ENCODE data around the gene FHIT. TPM values are rescaled to one million over a fixed set of nuclear protein-coding genes. Genes with fewer than 3 reads are reported as not detected.

The FHIT gene
- total RNA-seq, 1 donor from 2014 or later, result 29.9 TPM

- Mint-ChIP-seq H3K27me3 (ENCODE audit: low read depth) (no peaks in the 10 kb centered on the region), H3K36me3 (ENCODE audit: low read depth) (no peaks in the 10 kb centered on the region), H3K9me3 (peaks cover 6% of the 10 kb centered on the region), H3K27ac (no peak overlapping the region), H3K4me3 (ENCODE audit: low read depth) (no peak overlapping the region), H3K4me1 (ENCODE audit: low read depth) (peaks cover 6% of the 10 kb centered on the region)
- intact Hi-C loops (cut with micrococcal nuclease), result no loop called here
- DNase-seq (ENCODE audit: low spot score), result no peak
Observed at GRCh38 chr3:61117045-61117898, 134.0 kb downstream of the FHIT start.

DNA sequence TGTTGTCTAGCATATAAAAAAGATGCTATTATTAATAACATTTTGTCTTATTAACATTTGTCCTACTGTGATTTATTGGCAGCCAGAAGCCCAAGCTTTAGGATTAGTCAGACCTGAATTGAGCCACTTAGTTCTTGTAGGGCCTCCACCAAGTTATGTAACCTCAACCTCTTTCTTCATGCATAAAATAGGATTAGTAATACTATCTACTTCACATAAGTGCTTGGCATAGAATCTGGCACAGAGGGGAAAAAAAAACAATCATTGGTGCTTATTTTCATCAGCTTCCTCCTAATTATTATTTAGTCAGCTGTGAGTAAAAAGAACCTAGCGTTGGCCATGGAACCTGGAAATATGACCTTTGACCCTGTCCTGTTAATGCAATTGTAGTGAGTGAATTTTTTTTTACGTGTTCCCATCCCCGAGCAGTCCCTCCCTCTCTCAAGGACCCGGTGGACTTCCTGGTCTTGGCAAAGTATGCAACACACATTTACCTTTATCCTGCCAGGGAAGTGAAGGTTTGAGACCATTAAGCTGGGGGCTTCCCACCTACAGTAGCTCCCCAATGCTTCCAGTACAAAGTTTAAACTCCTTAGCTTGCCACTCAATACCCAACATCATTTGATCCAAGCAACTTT is 136.8 kb downstream of the FHIT start:
- no peak overlapping the region for H3K4me3 Mint-ChIP-seq (ENCODE audit: low read depth)
- no peaks in the 10 kb centered on the region for H3K36me3 Mint-ChIP-seq (ENCODE audit: low read depth)
- no peaks in the 10 kb centered on the region for H3K9me3 Mint-ChIP-seq
- peaks cover 19% of the 10 kb centered on the region for H3K4me1 Mint-ChIP-seq (ENCODE audit: low read depth)
- DNase-seq (ENCODE audit: low spot score), result no peak
- no peaks in the 10 kb centered on the region for H3K27me3 Mint-ChIP-seq (ENCODE audit: low read depth)
- H3K27ac Mint-ChIP-seq, result no peak overlapping the region
- intact Hi-C loops (cut with micrococcal nuclease), result loop anchor here (5.0 kb wide), 1 partner anchor 138 kb away; the partner anchor contains the start of gene FHIT

DNA sequence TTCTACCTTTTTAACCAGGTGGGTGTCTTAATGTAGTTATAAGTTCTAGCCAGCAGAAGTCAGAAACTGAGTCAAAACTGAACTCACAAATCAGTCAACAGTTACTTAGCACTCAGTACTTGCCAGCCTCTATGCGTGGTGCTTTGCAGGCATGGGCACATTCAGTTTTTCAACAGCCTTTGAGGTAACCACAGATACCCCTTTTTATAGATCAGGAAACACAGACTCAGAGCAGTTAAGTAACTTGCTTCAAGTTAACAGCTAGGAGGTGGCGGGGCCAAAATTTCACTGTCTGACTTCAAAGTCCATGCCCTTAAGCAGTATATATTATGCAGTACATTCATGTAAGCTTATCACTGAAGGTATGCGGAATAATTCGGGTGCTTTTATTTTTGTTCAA is 139.4 kb downstream of the FHIT start:
- Mint-ChIP-seq H3K27ac (no peak overlapping the region), H3K4me1 (ENCODE audit: low read depth) (peaks cover 19% of the 10 kb centered on the region), H3K27me3 (ENCODE audit: low read depth) (no peaks in the 10 kb centered on the region), H3K4me3 (ENCODE audit: low read depth) (no peak overlapping the region), H3K36me3 (ENCODE audit: low read depth) (no peaks in the 10 kb centered on the region), H3K9me3 (no peaks in the 10 kb centered on the region)
- peak; percentile 8 for DNase-seq (ENCODE audit: low spot score)
- intact Hi-C loops (cut with micrococcal nuclease), result loop anchor here (5.0 kb wide), 1 partner anchor 140 kb away; the partner anchor contains the start of gene FHIT

DNA sequence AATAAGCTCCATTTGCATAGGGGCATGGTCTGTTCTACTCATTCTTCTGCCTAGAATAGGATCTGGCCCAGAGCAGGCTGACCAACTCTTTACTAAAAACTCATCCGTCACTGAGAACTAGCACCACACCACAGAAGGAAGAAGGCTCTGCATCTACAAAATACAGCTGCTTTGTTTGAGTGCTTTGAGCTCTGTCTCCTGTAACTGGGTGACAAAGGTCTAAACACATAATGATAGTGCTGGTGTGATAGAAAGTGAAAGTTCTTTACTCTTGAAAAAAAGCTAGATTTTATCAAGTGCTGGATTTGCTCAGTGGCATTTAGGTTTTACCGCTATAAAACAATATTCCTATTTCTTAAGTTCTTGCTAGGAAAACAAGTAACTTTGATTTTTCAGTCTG is 140.7 kb downstream of the FHIT start:
- peak overlapping the region; percentile 30 for H3K27ac Mint-ChIP-seq
- intact Hi-C loops (cut with micrococcal nuclease), result loop anchor here (5.0 kb wide), 1 partner anchor 142 kb away; the partner anchor contains the start of gene FHIT

DNA sequence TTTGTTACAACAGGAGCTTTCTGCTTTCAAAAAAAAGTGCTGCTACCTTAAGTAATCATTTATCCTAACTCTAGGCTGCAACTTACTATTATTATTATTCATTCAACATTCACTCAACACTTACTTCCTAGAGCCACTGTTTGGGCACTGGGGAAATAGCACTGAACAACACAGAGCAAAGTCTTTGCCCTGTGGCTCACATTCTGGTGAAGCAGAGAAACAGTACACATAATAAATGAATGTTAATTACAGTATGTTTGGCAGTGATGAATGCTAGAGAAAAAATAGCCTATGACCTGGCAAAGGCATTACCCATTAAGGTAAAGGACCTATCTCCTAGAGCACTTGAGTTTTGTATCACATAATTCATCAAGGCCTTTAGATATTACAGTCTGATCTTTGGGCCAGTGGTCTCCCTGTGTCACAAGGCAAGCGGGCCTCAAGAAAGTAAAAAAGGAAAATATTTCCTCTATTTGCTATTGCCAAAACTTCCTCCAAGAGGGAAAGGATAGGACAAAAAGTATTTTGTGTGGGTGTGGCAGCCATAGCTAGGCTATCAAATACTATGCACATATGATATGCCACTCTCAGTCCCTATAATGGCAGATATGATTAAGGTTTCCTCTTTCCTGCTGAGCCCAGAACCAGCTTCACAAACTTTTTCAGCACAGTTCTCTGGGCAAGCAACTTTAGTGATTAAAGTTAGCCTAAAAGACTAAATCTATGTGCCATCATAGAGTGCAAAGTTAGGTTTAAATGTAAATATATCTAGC is 142.8 kb downstream of the FHIT start:
- intact Hi-C loops (cut with micrococcal nuclease), result no loop called here
- no peak overlapping the region for H3K27ac Mint-ChIP-seq

More for the DNA sequence above, 140.7 kb downstream of the FHIT start:
- H3K27me3 Mint-ChIP-seq (ENCODE audit: low read depth), result no peaks in the 10 kb centered on the region
- no peaks in the 10 kb centered on the region for H3K36me3 Mint-ChIP-seq (ENCODE audit: low read depth)
- no peaks in the 10 kb centered on the region for H3K9me3 Mint-ChIP-seq
- no peak overlapping the region for H3K4me3 Mint-ChIP-seq (ENCODE audit: low read depth)
- no peak for DNase-seq (ENCODE audit: low spot score)
- H3K4me1 Mint-ChIP-seq (ENCODE audit: low read depth), result peaks cover 19% of the 10 kb centered on the region

GRCh38 chr3:61094608-61095007 is 156.6 kb downstream of the FHIT start:
- Mint-ChIP-seq H3K27me3 (ENCODE audit: low read depth) (no peaks in the 10 kb centered on the region), H3K4me3 (ENCODE audit: low read depth) (no peak overlapping the region)

More for the DNA sequence above, 142.8 kb downstream of the FHIT start:
- Mint-ChIP-seq H3K9me3 (no peaks in the 10 kb centered on the region), H3K4me1 (ENCODE audit: low read depth) (peaks cover 16% of the 10 kb centered on the region), H3K36me3 (ENCODE audit: low read depth) (no peaks in the 10 kb centered on the region), H3K4me3 (ENCODE audit: low read depth) (no peak overlapping the region), H3K27me3 (ENCODE audit: low read depth) (peaks cover 7% of the 10 kb centered on the region)
- no peak for DNase-seq (ENCODE audit: low spot score)

DNA sequence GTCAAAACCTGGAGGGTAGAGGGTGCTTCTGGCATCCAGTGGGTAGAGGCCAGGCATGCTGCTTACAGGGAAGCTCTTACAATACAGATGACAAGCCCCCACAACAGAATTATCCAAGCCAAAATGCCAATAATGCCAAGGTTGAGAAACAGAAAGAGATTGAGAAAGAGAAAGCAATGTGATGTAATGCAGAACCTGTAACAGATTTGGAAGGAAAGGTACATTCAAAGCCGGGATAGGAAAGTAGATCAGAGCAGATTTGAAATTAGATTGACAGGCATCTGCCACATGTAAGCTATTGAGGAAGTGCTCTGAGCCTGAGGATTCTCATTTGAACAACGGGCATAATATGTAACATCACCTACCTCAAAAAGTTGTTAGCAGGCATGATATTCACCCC is 157.9 kb downstream of the FHIT start:
- Mint-ChIP-seq H3K36me3 (ENCODE audit: low read depth) (no peaks in the 10 kb centered on the region), H3K4me1 (ENCODE audit: low read depth) (no peaks in the 10 kb centered on the region), H3K4me3 (ENCODE audit: low read depth) (no peak overlapping the region), H3K9me3 (no peaks in the 10 kb centered on the region), H3K27me3 (ENCODE audit: low read depth) (no peaks in the 10 kb centered on the region), H3K27ac (no peak overlapping the region)
- intact Hi-C loops (cut with micrococcal nuclease), result no loop called here
- DNase-seq (ENCODE audit: low spot score), result no peak

More at GRCh38 chr3:61094608-61095007, 156.6 kb downstream of the FHIT start:
- intact Hi-C loops (cut with micrococcal nuclease), result no loop called here
- no peaks in the 10 kb centered on the region for H3K9me3 Mint-ChIP-seq
- H3K27ac Mint-ChIP-seq, result no peak overlapping the region
- no peaks in the 10 kb centered on the region for H3K36me3 Mint-ChIP-seq (ENCODE audit: low read depth)
- no peaks in the 10 kb centered on the region for H3K4me1 Mint-ChIP-seq (ENCODE audit: low read depth)
- DNase-seq (ENCODE audit: low spot score), result no peak

- Mint-ChIP-seq H3K27ac (no peak overlapping the region), H3K4me3 (ENCODE audit: low read depth) (no peak overlapping the region), H3K4me1 (ENCODE audit: low read depth) (no peaks in the 10 kb centered on the region), H3K9me3 (no peaks in the 10 kb centered on the region), H3K27me3 (ENCODE audit: low read depth) (peaks cover 1% of the 10 kb centered on the region), H3K36me3 (ENCODE audit: low read depth) (no peaks in the 10 kb centered on the region)
- intact Hi-C loops (cut with micrococcal nuclease), result no loop called here
- no peak for DNase-seq (ENCODE audit: low spot score)
Observed at GRCh38 chr3:61092870-61093269, 158.4 kb downstream of the FHIT start.

DNA sequence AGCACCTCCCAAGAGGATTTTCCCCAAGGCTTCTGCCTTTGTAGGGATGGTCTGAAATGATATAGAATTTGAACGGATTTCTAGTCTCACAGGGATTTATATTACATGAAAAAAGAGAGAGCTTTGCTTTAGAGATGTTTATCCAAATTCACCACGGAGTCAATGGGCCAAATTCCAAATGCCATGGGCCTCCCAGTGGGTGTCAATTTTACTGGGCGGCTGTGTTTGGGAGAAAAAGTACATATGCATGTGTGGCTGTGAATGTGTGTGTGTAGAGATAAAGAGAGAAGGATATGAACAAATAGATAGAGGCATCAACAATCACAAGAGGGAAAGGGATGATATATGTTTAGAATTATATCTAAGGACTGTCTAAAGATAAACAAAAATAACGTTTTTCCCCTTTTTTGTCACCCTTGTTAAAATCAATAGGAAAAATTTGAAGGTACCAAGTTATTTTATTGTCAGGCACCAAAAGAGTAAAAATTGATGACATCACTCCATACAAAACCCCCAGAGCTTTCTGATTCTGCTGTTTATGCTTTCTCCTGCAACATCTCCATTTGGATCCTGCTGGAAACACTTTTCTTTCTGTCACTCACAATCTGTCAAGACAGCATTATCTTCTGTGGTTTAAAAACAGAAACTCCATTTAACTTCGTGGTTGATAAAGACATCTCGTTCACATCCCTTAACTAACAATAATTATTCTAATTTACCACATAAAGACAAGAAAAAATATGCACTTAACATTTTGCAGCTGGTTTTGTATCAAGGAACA is 160.7 kb downstream of the FHIT start:
- intact Hi-C loops (cut with micrococcal nuclease), result no loop called here
- Mint-ChIP-seq H3K9me3 (no peaks in the 10 kb centered on the region), H3K36me3 (ENCODE audit: low read depth) (no peaks in the 10 kb centered on the region), H3K4me3 (ENCODE audit: low read depth) (no peak overlapping the region), H3K27ac (no peak overlapping the region), H3K4me1 (ENCODE audit: low read depth) (no peaks in the 10 kb centered on the region), H3K27me3 (ENCODE audit: low read depth) (peaks cover 5% of the 10 kb centered on the region)
- DNase-seq (ENCODE audit: low spot score), result no peak

DNA sequence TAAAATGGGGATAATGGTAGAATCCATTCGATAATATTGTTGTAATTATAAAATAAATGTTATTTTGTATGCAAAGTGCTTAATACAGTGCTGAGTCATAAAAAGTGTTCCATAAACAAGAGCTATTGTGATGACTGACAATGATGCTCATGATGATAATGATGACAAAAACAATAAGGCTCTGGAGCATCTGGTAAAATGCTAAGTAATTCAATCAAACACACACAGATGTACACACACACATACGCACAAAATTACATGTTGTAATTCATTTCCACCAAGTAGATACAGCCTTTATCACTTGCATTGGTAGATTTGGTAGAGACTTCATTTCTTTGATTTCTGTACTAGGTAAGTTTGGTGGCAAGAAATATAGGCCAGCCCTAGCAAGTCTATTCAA is 163.8 kb downstream of the FHIT start:
- H3K4me3 Mint-ChIP-seq (ENCODE audit: low read depth), result no peak overlapping the region
- H3K27ac Mint-ChIP-seq, result no peak overlapping the region
- H3K27me3 Mint-ChIP-seq (ENCODE audit: low read depth), result peaks cover 5% of the 10 kb centered on the region
- no peak for DNase-seq (ENCODE audit: low spot score)
- H3K36me3 Mint-ChIP-seq (ENCODE audit: low read depth), result no peaks in the 10 kb centered on the region
- no peaks in the 10 kb centered on the region for H3K9me3 Mint-ChIP-seq
- intact Hi-C loops (cut with micrococcal nuclease), result no loop called here
- no peaks in the 10 kb centered on the region for H3K4me1 Mint-ChIP-seq (ENCODE audit: low read depth)

GRCh38 chr3:61081554-61081953 is 169.7 kb downstream of the FHIT start:
- no peaks in the 10 kb centered on the region for H3K36me3 Mint-ChIP-seq (ENCODE audit: low read depth)
- no peak overlapping the region for H3K27ac Mint-ChIP-seq
- DNase-seq (ENCODE audit: low spot score), result no peak
- no peaks in the 10 kb centered on the region for H3K9me3 Mint-ChIP-seq
- intact Hi-C loops (cut with micrococcal nuclease), result no loop called here
- H3K27me3 Mint-ChIP-seq (ENCODE audit: low read depth), result no peaks in the 10 kb centered on the region
- H3K4me3 Mint-ChIP-seq (ENCODE audit: low read depth), result no peak overlapping the region
- no peaks in the 10 kb centered on the region for H3K4me1 Mint-ChIP-seq (ENCODE audit: low read depth)

GRCh38 chr3:61080737-61081445 is 170.4 kb downstream of the FHIT start:
- Mint-ChIP-seq H3K4me1 (ENCODE audit: low read depth) (no peaks in the 10 kb centered on the region), H3K36me3 (ENCODE audit: low read depth) (no peaks in the 10 kb centered on the region), H3K27ac (no peak overlapping the region), H3K9me3 (no peaks in the 10 kb centered on the region), H3K27me3 (ENCODE audit: low read depth) (no peaks in the 10 kb centered on the region), H3K4me3 (ENCODE audit: low read depth) (no peak overlapping the region)
- DNase-seq (ENCODE audit: low spot score), result no peak
- intact Hi-C loops (cut with micrococcal nuclease), result no loop called here
